Measurements from ENCODE around the gene AGFG2. TPM values are rescaled to one million over a fixed set of nuclear protein-coding genes. Genes with fewer than 3 reads are reported as not detected.

AGFG2 gene
- total and polyA plus RNA-seq, 2 of the 13 experiments (the other 11 are each of a cell fraction or from before 2014, with no cell fraction given) = 125 to 132 TPM

- TF ChIP-seq HNRNPUL1 (IDR thresholded peaks at IDR 0.05; ENCODE audit: low read depth, low read length) (no peak), E2F5 (CRISPR knock-in tag; conservative IDR thresholded peaks at IDR 0.05) (no peak), BCLAF1 (IDR thresholded peaks at IDR 0.05) (no peak), GMEB2 (CRISPR knock-in tag; IDR thresholded peaks at IDR 0.05; ENCODE audit: low read depth) (no peak), RNF2 (conservative IDR thresholded peaks at IDR 0.05; ENCODE audit: low read depth) (no peak), DBP (CRISPR knock-in tag; IDR thresholded peaks at IDR 0.05; ENCODE audit: not compliant biosample characterization) (no peak), ZBTB38 (CRISPR knock-in tag; IDR thresholded peaks at IDR 0.05) (0 out of 2 replicates have a peak, but pooled peaks have one; percentile 34), ZNF234 (CRISPR knock-in tag; conservative IDR thresholded peaks at IDR 0.05) (no peak), CBFB (CRISPR knock-in tag; IDR thresholded peaks at IDR 0.05) (no peak), ARID5B (CRISPR knock-in tag; IDR thresholded peaks at IDR 0.05) (peak; percentile 76), MIER3 (CRISPR knock-in tag; IDR thresholded peaks at IDR 0.05; ENCODE audit: borderline replicate concordance) (peak; percentile 29; the same call in 1 of the 2 replicates), HMGA1 (CRISPR knock-in tag; conservative IDR thresholded peaks at IDR 0.05) (no peak), CTCF (CRISPR knock-in tag; IDR thresholded peaks at IDR 0.05) (peak; percentile 44), MTF2 (CRISPR knock-in tag; IDR thresholded peaks at IDR 0.05; ENCODE audit: borderline replicate concordance) (no peak), ZNF691 (CRISPR knock-in tag; IDR thresholded peaks at IDR 0.05; ENCODE audit: borderline replicate concordance, low read depth) (no peak; the same call in 1 of the 2 replicates)
Observed at GRCh38 chr7:100545360-100546128, 6.5 kb downstream of the AGFG2 start (continued).
